Osteoblast (primary cell): ENCODE results near the gene CCDC170. TPM values are rescaled to one million over a fixed set of nuclear protein-coding genes. Genes with fewer than 3 reads are reported as not detected.
"Not testable (repeated sequence)": the region's sequence is repeated elsewhere in the genome, so short reads cannot be mapped to it uniquely, and the experiment has no call there.

Experiments used
- DNase-seq: peaks from one replicate; pipeline ENCODE4 v3.0.0; 2011; ENCODE audit warnings: low spot score, mixed read lengths; ENCODE audit not compliant: insufficient read length; ENCODE audit errors: missing footprints
- H2AFZ ChIP-seq: 2 replicates; pipeline ENCODE4 v1.6.0; 2011; ENCODE audit warnings: mild to moderate bottlenecking, low read length
- H3K27ac ChIP-seq: 2 replicates; pipeline ENCODE4 v1.5.1; 2011; ENCODE audit warnings: mild to moderate bottlenecking, low read depth, low read length, moderate library complexity
- H3K27me3 ChIP-seq: 2 replicates; pipeline ENCODE4 v1.6.0; 2012; ENCODE audit warnings: mild to moderate bottlenecking, control low read depth, inconsistent platforms, low read length, moderate library complexity; ENCODE audit not compliant: insufficient read depth
- H3K36me3 ChIP-seq: 2 replicates; pipeline ENCODE4 v1.5.1; 2011; ENCODE audit warnings: mild to moderate bottlenecking, low read length, control low read depth, moderate library complexity; ENCODE audit not compliant: insufficient read depth
- H3K4me1 ChIP-seq: 2 replicates; pipeline ENCODE4 v1.5.1; 2011; ENCODE audit warnings: mild to moderate bottlenecking, low read length, control low read depth, moderate library complexity; ENCODE audit not compliant: insufficient read depth
- H3K4me2 ChIP-seq: 2 replicates; pipeline ENCODE4 v1.6.0; 2011; ENCODE audit warnings: mild to moderate bottlenecking, low read length; ENCODE audit not compliant: insufficient read depth
- H3K4me3 ChIP-seq: fragments of 200-600 bp; sonication (generic); 3 replicates; pipeline ENCODE4 v1.5.1; 2012; ENCODE audit warnings: mild to moderate bottlenecking, low read length, inconsistent platforms; ENCODE audit not compliant: insufficient read depth
- H3K79me2 ChIP-seq: 2 replicates; pipeline ENCODE4 v1.6.0; 2012; ENCODE audit warnings: mild to moderate bottlenecking, low read length, control low read depth, inconsistent platforms; ENCODE audit not compliant: insufficient read depth
- H3K9me3 ChIP-seq: 2 replicates; pipeline ENCODE4 v1.5.1; 2011; ENCODE audit warnings: low read depth, low read length, control low read depth
- H4K20me1 ChIP-seq: 2 replicates; pipeline ENCODE4 v1.6.0; 2012; ENCODE audit warnings: mild to moderate bottlenecking, low read length, control low read depth; ENCODE audit not compliant: insufficient read depth
- total RNA-seq: library from RNA; depleted of rRNA; stranded (reverse); fragments of >200 nt; gene quantifications from 2 replicates; pipeline ENCODE4 v1.2.3, GENCODE V29; 2012
- TF ChIP-seq, protein P1 (sequence below): IDR thresholded peaks from 2 replicates; pipeline ENCODE4 v1.5.1; 2011; ENCODE audit warnings: mild to moderate bottlenecking, low read depth, low read length, moderate library complexity; ENCODE audit errors: extremely low read depth

Gene CCDC170
- total RNA-seq, 1 donor, result 1.8 TPM

DNA sequence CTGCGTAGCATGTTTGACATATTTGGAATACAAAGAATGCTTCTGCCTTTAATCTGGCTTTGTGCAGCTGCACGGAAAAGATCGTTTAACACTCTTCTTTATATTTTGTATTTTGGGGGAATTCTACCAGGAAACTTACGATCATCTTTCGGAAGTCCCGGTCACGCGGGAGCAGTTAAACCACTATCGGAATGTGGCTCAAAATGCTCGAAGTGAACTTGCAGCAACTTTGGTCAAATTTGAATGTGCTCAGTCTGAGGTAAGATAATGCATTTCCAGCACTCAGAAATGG lies 42.3 kb downstream of the CCDC170 start:
- peak overlapping the region; percentile 10 for H2AFZ ChIP-seq
- H3K36me3 ChIP-seq, result no peaks in the 10 kb centered on the region
- no peaks in the 10 kb centered on the region for H3K9me3 ChIP-seq
- TF ChIP-seq, protein P1, sequence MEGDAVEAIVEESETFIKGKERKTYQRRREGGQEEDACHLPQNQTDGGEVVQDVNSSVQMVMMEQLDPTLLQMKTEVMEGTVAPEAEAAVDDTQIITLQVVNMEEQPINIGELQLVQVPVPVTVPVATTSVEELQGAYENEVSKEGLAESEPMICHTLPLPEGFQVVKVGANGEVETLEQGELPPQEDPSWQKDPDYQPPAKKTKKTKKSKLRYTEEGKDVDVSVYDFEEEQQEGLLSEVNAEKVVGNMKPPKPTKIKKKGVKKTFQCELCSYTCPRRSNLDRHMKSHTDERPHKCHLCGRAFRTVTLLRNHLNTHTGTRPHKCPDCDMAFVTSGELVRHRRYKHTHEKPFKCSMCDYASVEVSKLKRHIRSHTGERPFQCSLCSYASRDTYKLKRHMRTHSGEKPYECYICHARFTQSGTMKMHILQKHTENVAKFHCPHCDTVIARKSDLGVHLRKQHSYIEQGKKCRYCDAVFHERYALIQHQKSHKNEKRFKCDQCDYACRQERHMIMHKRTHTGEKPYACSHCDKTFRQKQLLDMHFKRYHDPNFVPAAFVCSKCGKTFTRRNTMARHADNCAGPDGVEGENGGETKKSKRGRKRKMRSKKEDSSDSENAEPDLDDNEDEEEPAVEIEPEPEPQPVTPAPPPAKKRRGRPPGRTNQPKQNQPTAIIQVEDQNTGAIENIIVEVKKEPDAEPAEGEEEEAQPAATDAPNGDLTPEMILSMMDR, result no peak
- H3K27ac ChIP-seq, result peak overlapping the region; percentile 84
- H3K27me3 ChIP-seq, result no peaks in the 10 kb centered on the region
- peak overlapping the region; percentile 30 for H3K4me2 ChIP-seq
- no peaks in the 10 kb centered on the region for H3K79me2 ChIP-seq
- DNase-seq, result no peak
- H4K20me1 ChIP-seq, result no peaks in the 10 kb centered on the region
- H3K4me3 ChIP-seq, result peak overlapping the region; percentile 6
- H3K4me1 ChIP-seq, result peaks cover 36% of the 10 kb centered on the region

DNA sequence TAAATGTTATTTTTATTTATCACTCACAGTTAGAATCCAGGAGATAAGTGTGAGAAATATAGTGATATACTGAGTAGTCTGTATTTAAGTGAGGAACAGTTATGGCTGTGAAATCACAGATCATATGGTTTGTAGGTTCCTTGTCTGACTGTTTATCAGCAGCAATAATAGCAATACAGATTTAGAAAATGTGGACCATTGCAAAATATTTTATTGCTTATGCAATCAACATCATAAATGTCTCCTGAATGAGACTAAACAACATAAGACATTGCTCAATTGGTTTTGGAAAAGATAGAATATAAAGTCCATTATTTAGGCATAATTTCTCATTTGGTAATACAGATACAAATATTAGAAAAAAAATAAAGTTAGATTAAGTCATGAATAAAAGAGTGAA lies 43.7 kb downstream of the CCDC170 start:
- H3K27me3 ChIP-seq, result no peaks in the 10 kb centered on the region
- H3K4me3 ChIP-seq, result no peak overlapping the region
- peaks cover 36% of the 10 kb centered on the region for H3K4me1 ChIP-seq
- no peak overlapping the region for H2AFZ ChIP-seq
- H3K4me2 ChIP-seq, result no peak overlapping the region
- no peak for DNase-seq
- no peaks in the 10 kb centered on the region for H4K20me1 ChIP-seq
- H3K9me3 ChIP-seq, result no peaks in the 10 kb centered on the region
- H3K36me3 ChIP-seq, result no peaks in the 10 kb centered on the region
- TF ChIP-seq, protein P1, result no peak
- H3K27ac ChIP-seq, result no peak overlapping the region
- no peaks in the 10 kb centered on the region for H3K79me2 ChIP-seq

DNA sequence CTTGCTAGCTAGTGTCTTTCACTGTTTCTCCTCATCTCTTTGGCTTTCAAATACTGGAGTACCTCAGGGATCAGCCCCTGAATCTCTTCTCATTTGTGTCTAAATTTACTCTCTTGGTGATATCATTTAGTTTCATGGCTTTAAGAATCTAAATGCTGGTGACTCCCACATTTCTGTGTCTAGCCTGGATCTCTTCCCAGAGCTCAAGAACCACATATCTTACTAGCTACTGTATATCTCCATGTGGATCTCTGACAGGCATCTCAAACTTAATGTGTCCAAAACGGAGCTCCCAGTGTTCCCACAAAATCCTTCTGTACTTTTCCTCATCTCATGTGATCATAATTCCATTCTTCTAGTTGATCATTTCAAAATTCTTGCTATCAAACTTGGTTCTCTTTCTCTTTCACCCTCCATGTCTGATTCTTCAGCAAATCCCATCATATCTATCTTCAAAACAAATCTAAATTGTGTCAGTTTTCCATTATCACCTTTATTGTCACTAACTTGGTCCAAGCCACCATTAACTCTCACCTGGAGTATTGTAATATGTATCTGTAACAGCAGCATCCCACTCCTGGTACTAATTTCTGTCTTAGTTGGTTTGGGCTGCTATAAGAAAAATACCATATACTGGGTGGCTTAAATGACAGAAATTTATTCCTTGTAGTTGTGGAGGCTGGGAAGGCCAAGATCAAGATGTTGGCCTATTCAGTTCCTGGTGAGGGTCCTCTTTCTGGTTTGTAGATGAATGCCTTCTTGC lies 45.9 kb downstream of the CCDC170 start:
- Histone ChIP-seq H3K4me1 (peaks cover 26% of the 10 kb centered on the region), H3K4me2 (no peak overlapping the region), H3K79me2 (no peaks in the 10 kb centered on the region), H3K9me3 (no peaks in the 10 kb centered on the region), H3K36me3 (no peaks in the 10 kb centered on the region), H3K4me3 (no peak overlapping the region), H3K27me3 (no peaks in the 10 kb centered on the region), H2AFZ (no peak overlapping the region), H3K27ac (peak overlapping the region; percentile 31), H4K20me1 (no peaks in the 10 kb centered on the region)
- TF ChIP-seq, protein P1, result no peak
- DNase-seq, result peak; percentile 1

DNA sequence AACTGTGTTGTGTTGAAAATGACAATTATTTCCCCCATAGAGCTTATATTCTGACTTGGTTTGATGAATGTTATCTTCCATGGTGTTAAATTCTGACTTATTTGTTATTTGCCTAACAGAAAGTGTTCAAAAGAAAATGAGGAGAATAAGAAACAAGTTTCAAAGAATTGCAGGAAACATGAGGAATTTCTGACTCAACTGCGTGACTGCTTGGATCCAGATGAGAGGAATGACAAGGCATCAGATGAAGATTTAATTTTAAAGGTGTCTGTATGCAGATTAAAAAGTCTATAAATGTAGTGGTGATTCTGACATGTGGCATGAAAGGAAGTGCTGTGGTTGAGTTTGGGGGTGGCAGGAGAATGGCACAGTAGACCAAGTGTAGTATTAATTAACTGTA lies 50.6 kb downstream of the CCDC170 start:
- H3K27ac ChIP-seq, result no peak overlapping the region
- no peaks in the 10 kb centered on the region for H3K9me3 ChIP-seq
- H3K4me2 ChIP-seq, result no peak overlapping the region
- H2AFZ ChIP-seq, result no peak overlapping the region
- H3K27me3 ChIP-seq, result no peaks in the 10 kb centered on the region
- TF ChIP-seq, protein P1, result no peak
- H3K4me3 ChIP-seq, result no peak overlapping the region
- peak; percentile 2 for DNase-seq
- no peaks in the 10 kb centered on the region for H3K79me2 ChIP-seq
- H3K4me1 ChIP-seq, result no peaks in the 10 kb centered on the region
- H4K20me1 ChIP-seq, result no peaks in the 10 kb centered on the region
- no peaks in the 10 kb centered on the region for H3K36me3 ChIP-seq

DNA sequence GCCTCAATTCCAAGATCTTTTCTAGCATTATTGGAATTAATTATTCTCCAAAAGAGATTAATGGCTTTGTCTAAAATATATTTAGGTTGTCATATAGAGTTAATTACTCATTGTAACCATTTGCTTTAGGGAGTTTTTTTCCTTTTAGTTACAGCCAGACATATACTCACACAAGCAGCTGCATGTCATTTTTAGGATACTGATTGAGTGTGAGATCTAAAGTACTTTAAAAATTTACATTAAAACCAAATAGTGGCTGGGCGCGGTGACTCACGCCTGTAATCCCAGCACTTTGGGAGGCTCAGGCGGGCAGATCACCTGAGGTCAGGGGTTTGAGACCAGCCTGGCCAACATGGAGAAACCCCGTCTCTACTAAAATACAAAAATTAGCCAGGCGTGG lies 51.1 kb downstream of the CCDC170 start:
- not testable (repeated sequence) for H3K4me2 ChIP-seq, H3K27me3 ChIP-seq, DNase-seq, H3K79me2 ChIP-seq, H3K27ac ChIP-seq, H4K20me1 ChIP-seq, H3K36me3 ChIP-seq, H3K4me3 ChIP-seq, H3K4me1 ChIP-seq, H3K9me3 ChIP-seq, H2AFZ ChIP-seq
